Activated CD4-positive, CD25-positive, alpha-beta regulatory T cell treated with anti-CD3 and anti-CD28 coated beads, Interleukin-2, amount 50 U/mL, for 16 hours (primary cell): ENCODE data around the gene BCL11A.

Experiments
- DNase-seq: peaks from one replicate; pipeline ENCODE4 v3.0.0-alpha.2; 2020; ENCODE audit warnings: low read depth, low spot score

Gene BCL11A

DNA sequence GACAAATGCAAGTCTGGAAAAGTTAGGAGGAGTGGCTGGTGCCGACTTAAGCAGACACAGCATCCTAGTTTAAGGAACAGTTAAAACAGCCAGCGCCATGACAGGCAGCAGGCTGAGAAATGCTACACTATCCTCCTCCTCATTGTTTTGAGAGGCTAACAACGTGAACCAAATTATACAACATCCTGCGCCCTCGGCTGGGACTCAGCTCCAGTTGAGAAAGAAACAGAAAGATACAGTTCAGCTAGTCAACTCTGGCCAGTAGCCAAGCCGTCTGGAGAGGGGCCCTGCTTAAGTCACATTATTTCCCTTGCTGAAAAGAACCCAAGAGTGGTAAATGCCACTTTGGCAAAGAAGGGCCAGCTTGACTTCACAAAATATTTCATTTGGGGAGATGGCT is 90.2 kb downstream of the BCL11A start:
- DNase-seq, result no peak

GRCh38 chr2:60461421-60462108 is 91.9 kb downstream of the BCL11A start:
- DNase-seq, result no peak

- no peak for DNase-seq
Observed at GRCh38 chr2:60460577-60461420, 92.7 kb downstream of the BCL11A start.

DNA sequence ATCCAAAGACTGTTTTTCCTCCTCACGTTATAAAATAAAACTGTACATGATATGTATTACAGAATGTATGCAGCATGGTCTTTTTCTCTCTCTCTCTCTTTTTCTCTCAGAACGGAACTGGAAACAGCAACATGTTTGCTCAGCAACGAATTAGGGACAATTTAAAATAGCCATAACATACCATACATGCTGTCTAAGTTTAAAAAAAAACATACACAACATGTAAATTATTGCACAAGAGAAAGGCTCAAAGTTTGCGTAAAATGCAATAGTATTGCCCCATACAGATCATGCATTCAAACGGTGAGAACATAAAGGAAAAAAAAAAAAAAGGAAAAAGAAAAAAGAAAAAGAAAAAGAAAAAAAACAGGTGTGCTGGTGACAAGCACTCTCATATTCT is 93.6 kb downstream of the BCL11A start:
- no peak for DNase-seq

- no peak for DNase-seq
Observed at GRCh38 chr2:60456115-60456770, 97.2 kb downstream of the BCL11A start.

GRCh38 chr2:60453872-60454271 is 99.6 kb downstream of the BCL11A start:
- DNase-seq, result no peak

- DNase-seq, result no peak
Observed at GRCh38 chr2:60453301-60453700, 100.2 kb downstream of the BCL11A start.

DNA sequence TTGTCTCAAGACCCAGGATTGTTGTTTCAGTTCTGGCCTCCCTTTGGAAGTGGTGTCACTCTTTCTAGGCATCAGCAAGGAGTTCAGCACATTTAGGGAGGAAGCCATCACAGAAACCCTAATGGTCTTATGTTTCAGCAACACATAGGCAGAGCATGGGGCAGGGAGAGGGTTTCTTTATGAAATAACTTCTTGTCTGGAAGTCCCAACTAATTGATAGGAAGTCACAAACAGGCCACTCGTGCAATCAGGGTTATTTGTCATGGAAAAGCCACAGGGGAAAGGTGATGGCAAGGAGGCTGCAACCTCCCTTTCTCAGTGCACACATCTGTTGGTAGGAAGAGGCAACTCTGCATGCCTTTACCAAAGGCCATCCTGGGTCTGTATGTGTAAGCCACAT is 103.0 kb downstream of the BCL11A start:
- no peak for DNase-seq

DNA sequence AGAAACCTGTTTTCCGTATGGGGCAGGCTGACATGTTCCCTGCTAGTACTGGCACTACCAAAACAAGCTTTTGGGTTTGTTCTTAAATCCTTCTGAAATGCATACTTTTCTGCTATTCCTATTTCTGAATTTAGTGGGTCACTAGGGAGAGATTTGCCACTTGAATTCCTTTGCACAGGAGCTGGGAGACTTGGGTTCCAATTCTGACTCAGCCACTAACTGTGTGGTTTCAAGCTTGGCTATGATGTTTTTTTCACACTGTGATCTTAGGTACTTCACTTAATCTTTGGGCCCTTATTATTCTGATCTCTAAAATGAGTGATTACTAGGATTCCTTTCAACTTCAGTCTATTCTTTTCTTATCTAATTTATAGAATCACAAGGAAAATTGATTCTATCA is 105.5 kb downstream of the BCL11A start:
- no peak for DNase-seq

DNA sequence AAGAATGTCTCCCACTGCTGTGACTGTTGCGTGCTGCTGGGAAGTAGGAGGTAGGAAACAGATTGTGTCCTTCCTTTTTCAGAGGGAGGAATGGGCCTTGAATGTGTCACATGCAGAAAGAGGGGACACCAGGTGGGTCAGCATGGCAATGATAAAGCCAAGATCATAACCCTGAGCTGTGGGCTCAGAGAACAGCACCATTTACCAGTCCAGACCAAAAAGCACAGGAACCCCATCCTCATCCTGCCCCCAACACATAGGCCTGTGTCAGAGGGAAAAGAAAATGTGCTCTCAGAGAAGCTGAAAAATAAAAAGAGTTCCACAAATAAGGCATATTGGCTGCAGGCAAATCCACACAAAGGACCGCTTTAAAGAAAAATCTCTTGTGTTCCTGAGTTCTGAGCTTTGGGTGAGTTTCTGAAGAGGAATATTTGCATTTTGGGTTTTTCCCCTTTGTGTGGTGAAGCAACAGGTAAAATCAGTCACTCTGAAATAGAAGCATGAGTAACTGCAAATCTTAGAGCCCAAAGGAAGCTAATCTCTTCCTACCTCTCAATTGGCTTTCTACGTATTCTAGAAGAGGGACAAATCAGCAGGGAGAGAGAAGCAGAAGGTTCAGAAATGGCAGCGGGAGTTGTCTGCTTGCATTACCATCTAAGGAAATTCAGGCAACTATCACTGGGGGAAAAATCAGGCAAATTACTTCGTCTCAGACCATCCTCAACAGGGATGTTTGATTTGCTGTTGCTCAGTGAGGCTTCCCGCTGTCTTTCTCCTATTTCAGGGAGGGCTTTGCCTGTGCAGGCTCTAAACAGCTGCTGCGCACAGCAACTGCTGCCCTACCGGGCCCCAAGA is 106.8 kb downstream of the BCL11A start:
- no peak for DNase-seq

DNA sequence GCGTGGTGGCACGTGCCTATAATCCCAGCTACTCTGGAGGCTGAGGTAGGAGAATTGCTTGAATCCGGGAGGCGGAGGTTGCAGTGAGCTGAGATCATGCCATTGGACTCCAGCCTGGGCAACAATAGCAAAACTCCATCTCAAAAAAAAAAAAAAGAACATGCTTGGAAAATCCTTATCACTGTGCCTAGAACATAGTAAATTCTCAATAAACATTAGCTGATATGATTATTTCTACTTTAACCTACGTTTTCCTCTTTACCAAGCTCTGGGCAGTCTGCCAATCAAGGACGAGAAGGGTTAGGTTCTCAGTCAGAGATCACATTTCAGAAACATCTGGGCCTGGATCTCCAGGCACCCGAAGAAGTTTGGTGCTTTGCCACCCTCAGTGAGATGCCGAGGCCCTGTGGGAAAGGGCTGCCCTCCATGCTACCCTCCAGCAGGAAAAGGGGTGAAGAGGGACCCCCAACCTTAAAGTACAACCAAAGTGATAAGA is 107.7 kb downstream of the BCL11A start:
- no peak for DNase-seq

DNA sequence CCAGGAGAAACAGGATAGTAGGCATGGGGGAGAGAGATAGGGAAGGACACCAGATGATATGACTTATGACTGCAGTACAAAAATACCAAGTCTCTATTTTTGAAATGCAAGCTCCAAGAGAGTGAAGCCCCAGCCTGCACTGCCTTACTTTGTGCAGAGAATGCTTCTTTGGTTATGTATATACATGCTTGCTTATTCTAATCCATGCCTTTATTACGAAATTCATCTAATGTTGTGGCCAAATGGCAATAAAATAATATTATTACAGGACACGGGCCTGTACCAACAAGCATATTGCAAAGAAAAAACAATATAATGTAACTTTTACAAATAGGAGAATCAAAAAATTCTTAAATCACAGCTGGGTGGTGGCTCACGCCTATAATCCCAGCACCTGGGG is 110.8 kb downstream of the BCL11A start:
- DNase-seq, result no peak

- DNase-seq, result no peak
Observed at GRCh38 chr2:60441800-60442199, 111.7 kb downstream of the BCL11A start.

DNA sequence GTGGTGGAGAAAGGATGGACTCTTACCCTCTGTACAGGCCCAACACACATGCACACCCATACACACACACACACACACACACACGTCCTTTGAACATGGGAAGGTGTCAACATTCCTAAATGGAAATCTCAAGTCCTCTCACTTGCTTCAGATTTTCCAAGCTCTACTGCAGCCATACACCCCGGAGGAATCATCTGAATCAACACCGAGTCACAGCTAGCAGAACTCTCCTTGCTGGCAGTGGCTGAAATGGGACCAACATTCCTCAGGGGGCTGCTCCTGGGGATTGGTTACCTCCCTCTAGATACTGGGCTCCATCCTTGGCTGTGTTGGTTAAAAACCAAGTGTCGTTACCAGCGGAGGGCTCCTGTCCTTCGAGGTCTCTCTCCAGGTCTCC is 112.7 kb downstream of the BCL11A start:
- DNase-seq, result no peak

GRCh38 chr2:60440079-60440766 is 113.2 kb downstream of the BCL11A start:
- DNase-seq, result no peak

DNA sequence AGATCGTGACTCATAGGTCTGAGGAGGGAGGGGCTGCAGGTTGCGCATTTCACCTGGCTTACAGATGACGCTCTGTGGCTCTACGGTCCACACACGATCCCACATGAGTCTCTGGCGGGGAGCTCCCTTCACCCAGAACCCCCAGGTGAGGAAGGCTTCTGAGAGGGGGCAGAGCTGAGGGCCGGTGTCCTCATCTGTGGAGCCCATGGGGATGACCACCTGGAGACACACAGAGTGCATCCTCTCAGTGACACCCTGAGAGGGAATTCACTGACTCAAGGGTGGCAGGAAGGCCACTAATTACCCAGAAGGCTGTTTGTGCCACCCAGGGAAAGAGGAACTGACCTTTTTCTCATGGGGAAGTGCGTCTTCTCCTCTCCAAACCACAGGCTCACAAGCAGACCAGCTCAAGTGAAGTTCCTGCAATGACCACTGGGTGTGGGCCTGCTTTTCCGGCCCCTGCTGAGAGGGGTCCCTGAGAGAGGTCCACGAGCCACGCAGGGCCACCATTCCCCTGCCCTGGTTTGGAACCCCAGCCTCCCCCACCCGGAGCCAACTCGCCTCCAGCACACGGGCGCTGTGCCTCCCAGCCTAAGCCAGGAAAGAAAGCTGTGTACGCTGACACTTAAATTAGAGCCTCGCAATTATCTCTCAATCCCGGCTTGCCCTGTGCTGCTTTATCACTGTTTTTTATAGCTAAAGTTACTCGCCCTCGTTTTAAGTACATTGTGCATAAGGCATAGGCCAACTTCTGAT is 114.1 kb downstream of the BCL11A start:
- no peak for DNase-seq

DNA sequence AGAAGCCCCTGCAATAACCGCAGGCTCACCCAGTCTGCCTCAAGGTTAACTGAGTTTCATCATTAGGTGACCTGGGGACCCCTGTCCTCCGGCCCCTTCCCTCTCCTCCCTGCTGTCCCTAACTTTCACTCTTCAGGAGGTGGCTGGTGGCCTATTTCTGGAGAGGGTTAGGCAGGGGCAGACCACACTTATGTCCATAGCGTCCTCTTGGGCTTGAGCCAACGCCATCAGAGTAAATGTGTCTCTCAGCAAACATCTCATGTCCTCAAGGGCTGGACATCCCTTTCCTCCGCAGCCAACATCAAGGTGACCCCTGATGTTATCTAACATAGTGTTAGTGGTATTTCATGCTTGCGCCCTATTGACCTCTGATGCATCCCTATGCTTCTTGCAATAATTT is 114.8 kb downstream of the BCL11A start:
- no peak for DNase-seq

GRCh38 chr2:60438131-60438530 is 115.3 kb downstream of the BCL11A start:
- DNase-seq, result no peak

GRCh38 chr2:60437080-60437696 is 116.3 kb downstream of the BCL11A start:
- no peak for DNase-seq
